ENCODE results near the gene PLEKHA4. TPM values are rescaled to one million over a fixed set of nuclear protein-coding genes. Genes with fewer than 3 reads are reported as not detected.

The PLEKHA4 gene
- 31.0 and 40.0 TPM in 2 replicates for total RNA-seq
- long read RNA-seq, partial matches to known transcripts: 0 of 1 reads
- long read RNA-seq, other reads (novel, unspliced or antisense): 1 of 1 reads

- no peaks in the 10 kb centered on the region for H3K9me3 Mint-ChIP-seq (ENCODE audit: unreplicated experiment)
- peaks cover 11% of the 10 kb centered on the region for H3K36me3 Mint-ChIP-seq (ENCODE audit: unreplicated experiment)
- H3K4me1 Mint-ChIP-seq (ENCODE audit: unreplicated experiment): peaks cover 30% of the 10 kb centered on the region
- no peak for DNase-seq (ENCODE audit: extremely low spot score, unreplicated experiment)
- no peaks in the 10 kb centered on the region for H3K27me3 Mint-ChIP-seq (ENCODE audit: unreplicated experiment)
- H3K27ac Mint-ChIP-seq (ENCODE audit: unreplicated experiment): peak within 1 kb of the TSS; percentile 98
- TF ChIP-seq CTCF (IDR thresholded peaks at IDR 0.05): no peak
- H3K4me3 Mint-ChIP-seq (ENCODE audit: unreplicated experiment): peak within 1 kb of the TSS; percentile 86
These were observed at the start of gene PLEKHA4 for GRCh38 chr19:48868114-48868886. Gene PLEKHA4 (minus strand): TSS chr19:48868617. CDS start chr19:48867620, 997 bp downstream.

GRCh38 chr19:48918071-48918470 is 49.7 kb upstream of the PLEKHA4 start:
- Mint-ChIP-seq H3K4me1 (ENCODE audit: unreplicated experiment) (no peaks in the 10 kb centered on the region), H3K27me3 (ENCODE audit: unreplicated experiment) (no peaks in the 10 kb centered on the region), H3K36me3 (ENCODE audit: unreplicated experiment) (peaks cover 31% of the 10 kb centered on the region), H3K9me3 (ENCODE audit: unreplicated experiment) (no peaks in the 10 kb centered on the region), H3K27ac (ENCODE audit: unreplicated experiment) (no peak overlapping the region), H3K4me3 (ENCODE audit: unreplicated experiment) (no peak overlapping the region)
- TF ChIP-seq CTCF (IDR thresholded peaks at IDR 0.05): no peak
- no peak for DNase-seq (ENCODE audit: extremely low spot score, unreplicated experiment)

- no peaks in the 10 kb centered on the region for H3K4me1 Mint-ChIP-seq (ENCODE audit: unreplicated experiment)
- peaks cover 39% of the 10 kb centered on the region for H3K36me3 Mint-ChIP-seq (ENCODE audit: unreplicated experiment)
- no peak for DNase-seq (ENCODE audit: extremely low spot score, unreplicated experiment)
- TF ChIP-seq CTCF (IDR thresholded peaks at IDR 0.05): no peak
- no peak overlapping the region for H3K4me3 Mint-ChIP-seq (ENCODE audit: unreplicated experiment)
- H3K9me3 Mint-ChIP-seq (ENCODE audit: unreplicated experiment): no peaks in the 10 kb centered on the region
- no peak overlapping the region for H3K27ac Mint-ChIP-seq (ENCODE audit: unreplicated experiment)
- H3K27me3 Mint-ChIP-seq (ENCODE audit: unreplicated experiment): no peaks in the 10 kb centered on the region
These were observed 47.3 kb upstream of the PLEKHA4 start for GRCh38 chr19:48915757-48916156.

DNA sequence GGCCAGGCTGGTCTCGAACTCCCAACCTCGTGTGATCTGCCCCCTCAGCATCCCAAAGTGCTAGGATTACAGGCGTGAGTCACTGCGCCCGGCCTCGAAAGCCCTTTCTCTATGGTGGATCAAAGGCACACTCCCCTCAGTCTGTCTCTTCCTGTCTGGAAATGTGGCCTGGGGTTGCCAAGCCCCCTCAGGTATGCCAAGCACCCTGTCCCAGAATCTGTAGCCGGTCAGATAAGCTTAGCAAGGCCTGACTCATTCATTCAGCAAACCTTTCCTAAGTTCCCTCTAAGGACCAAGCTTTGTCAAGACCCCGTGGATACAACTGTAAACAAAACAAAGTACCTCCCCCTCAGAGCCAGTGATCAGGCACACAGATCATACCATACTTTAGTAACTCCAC is 45.8 kb upstream of the PLEKHA4 start:
- no peaks in the 10 kb centered on the region for H3K27me3 Mint-ChIP-seq (ENCODE audit: unreplicated experiment)
- no peaks in the 10 kb centered on the region for H3K4me1 Mint-ChIP-seq (ENCODE audit: unreplicated experiment)
- no peak overlapping the region for H3K4me3 Mint-ChIP-seq (ENCODE audit: unreplicated experiment)
- peaks cover 45% of the 10 kb centered on the region for H3K36me3 Mint-ChIP-seq (ENCODE audit: unreplicated experiment)
- no peak for DNase-seq (ENCODE audit: extremely low spot score, unreplicated experiment)
- TF ChIP-seq CTCF (IDR thresholded peaks at IDR 0.05): no peak
- H3K9me3 Mint-ChIP-seq (ENCODE audit: unreplicated experiment): no peaks in the 10 kb centered on the region
- H3K27ac Mint-ChIP-seq (ENCODE audit: unreplicated experiment): no peak overlapping the region

DNA sequence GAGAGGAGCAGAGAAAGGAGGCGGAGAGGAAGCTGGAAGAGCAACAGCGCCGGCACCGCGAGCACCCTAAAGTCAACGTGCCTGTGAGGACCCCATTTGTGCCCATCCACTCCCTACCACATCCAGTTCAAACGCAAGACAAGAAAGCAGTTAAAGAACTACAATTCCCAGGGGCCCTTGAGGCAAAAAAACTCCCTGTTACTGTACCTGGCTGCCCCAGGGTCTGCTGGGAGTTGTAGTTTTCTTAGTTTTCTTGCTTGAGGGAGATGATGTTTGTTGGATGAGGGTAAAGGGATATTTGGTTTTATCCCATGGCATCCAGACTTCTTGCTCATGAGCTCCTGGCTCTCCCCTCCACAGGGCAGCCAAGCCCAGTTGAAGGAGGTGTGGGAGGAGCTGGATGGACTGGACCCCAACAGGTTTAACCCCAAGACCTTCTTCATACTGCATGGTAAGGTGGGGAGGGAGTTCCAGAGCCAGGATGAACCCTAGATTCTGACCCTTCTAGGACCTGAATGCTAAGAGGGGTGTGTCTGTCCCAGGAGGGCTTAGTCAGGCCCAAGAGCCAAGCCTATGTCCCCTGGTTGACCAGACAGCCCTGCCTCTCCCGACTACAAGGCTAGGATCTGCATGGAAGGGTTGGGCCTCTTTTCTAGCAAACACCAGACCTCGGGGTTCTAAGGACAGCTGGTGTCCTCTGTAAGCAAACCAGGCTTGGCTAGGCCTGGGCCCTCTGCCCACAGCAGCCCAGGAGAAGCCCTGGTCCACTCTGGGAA is 44.9 kb upstream of the PLEKHA4 start:
- no peak for DNase-seq (ENCODE audit: extremely low spot score, unreplicated experiment)
- Mint-ChIP-seq H3K36me3 (ENCODE audit: unreplicated experiment) (peaks cover 39% of the 10 kb centered on the region), H3K9me3 (ENCODE audit: unreplicated experiment) (no peaks in the 10 kb centered on the region), H3K27me3 (ENCODE audit: unreplicated experiment) (no peaks in the 10 kb centered on the region), H3K27ac (ENCODE audit: unreplicated experiment) (no peak overlapping the region), H3K4me1 (ENCODE audit: unreplicated experiment) (no peaks in the 10 kb centered on the region), H3K4me3 (ENCODE audit: unreplicated experiment) (no peak overlapping the region)
- no peak for TF ChIP-seq CTCF (IDR thresholded peaks at IDR 0.05)
